Left lung (tissue), 10 donors: ENCODE data around the gene FAM222A. TPM values are rescaled to one million over a fixed set of nuclear protein-coding genes. Genes with fewer than 3 reads are reported as not detected.

Source experiments
- ATAC-seq: fragments of 200-7000 bp; cut with Tn5 transposase; one replicate; pipeline ENCODE4 v1.9.1; 2020; ENCODE audit warnings: moderate library complexity
- DNase-seq, 4 donors: peaks; one replicate each; pipeline ENCODE4 v3.0.0-alpha.2; 2013 to 2020
- H3K27ac ChIP-seq, 2 donors: fragments of 200-600 bp; sonication (generic) in 1 of 2; one replicate each; pipeline versions ENCODE4 v1.5.0 to v1.8.0; 2020 to 2021
- H3K27me3 ChIP-seq, 2 donors: fragments of 200-600 bp; sonication (generic) in 1 of 2; one replicate each; pipeline versions ENCODE4 v1.5.0 to v1.8.0; 2020 to 2021
- H3K36me3 ChIP-seq, 2 donors: fragments of 200-600 bp; sonication (generic) in 1 of 2; one replicate each; pipeline versions ENCODE4 v1.5.0 to v1.8.0; 2020 to 2021
- H3K4me1 ChIP-seq, 2 donors: fragments of 200-600 bp; one replicate each; pipeline ENCODE4 v1.8.0; 2021
- H3K4me3 ChIP-seq, 2 donors: fragments of 200-600 bp; sonication (generic) in 1 of 2; one replicate each; pipeline versions ENCODE4 v1.5.0 to v1.8.0; 2020 to 2021; ENCODE audit warnings: mild to moderate bottlenecking in 1 of 2
- H3K9me3 ChIP-seq, 2 donors: fragments of 200-600 bp; sonication (generic) in 1 of 2; one replicate each; pipeline versions ENCODE4 v1.5.0 to v1.8.0; 2020 to 2021
- CTCF ChIP-seq, 2 donors: fragments of 200-600 bp; sonication (generic) in 1 of 2; IDR thresholded peaks; one replicate each; pipeline versions ENCODE4 v1.5.0 to v1.8.0; 2021; ENCODE audit warnings: antibody characterized with exemption in 2 of 2
- intact Hi-C, 2 donors: fragments of 100-400 bp; cut with DNase I; formaldehyde crosslinking; loops; one replicate each; pipeline versions ENCODE4 v1.11.2 to v1.14.2; 2022
- polyA plus RNA-seq, 6 donors: library from polyadenylated mRNA; unstranded; fragments of 120-200 nt; gene quantifications; one replicate each; pipeline ENCODE4 v1.2.1, GENCODE V29; 2013; ENCODE audit not compliant: insufficient read length in 6 of 6
- total RNA-seq, 2 donors: library from RNA; stranded (reverse); fragmentation: NEBNext Ultra II Directional; extraction: Animal tissue kit (Norgen Biotek cat#: 25700); gene quantifications; one replicate each; pipeline ENCODE4 v1.2.1, GENCODE V29; 2021
- donor health status: DM: no; HTN: yes; CAD: no.
- donor health status: DM: no; HTN: no; CAD: no.

FAM222A gene
- total and polyA plus RNA-seq, 8 donors, result 1.8 to 4.0 (median 2.6) TPM

DNA sequence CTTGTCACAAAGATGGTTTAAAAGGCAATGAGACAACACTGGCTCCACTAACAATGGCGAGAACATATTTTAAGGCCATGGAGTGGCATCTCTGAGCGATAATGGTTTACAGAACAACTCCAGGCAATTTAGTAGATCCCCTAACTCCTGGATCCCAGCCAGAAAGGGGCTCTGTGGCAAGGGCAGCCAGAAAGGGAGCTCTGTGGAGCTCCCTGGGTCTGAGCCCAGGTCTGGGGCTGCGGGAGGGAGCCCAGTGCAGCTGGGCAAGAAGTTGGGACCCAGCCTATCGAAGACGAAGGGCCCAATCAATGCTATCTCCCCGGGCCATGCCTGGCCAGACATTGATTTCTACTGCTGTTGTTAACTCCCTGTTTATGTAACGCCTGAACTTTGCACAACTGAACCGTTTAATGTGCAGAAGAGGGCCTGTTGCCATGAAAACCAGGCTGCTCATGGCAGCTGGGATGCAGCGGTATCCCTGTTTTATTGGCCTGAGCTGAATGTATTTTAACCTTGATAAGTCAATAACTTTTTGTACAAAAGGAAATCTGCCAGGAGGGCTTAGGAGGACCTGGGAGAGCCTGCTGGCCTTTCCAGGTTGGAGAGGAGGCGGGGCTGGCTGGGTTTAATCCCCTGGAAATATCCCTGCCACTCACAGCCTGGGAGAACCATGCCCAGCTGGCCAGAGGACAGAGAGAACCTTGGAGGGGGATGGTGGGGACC, 6.7 kb upstream of the FAM222A start:
- Histone ChIP-seq H3K27ac (no peak overlapping the region), H3K27me3 (peaks cover under 1 to 62% of the 10 kb centered on the region in 2 donors), H3K36me3 (no peaks in the 10 kb centered on the region), H3K9me3 (no peaks in the 10 kb centered on the region), H3K4me1 (no peaks in the 10 kb centered on the region), H3K4me3 (no peak overlapping the region)
- TF ChIP-seq CTCF (IDR thresholded peaks at IDR 0.05), result no peak
- DNase-seq (peak in 1 of 4 donors; percentile 46), ATAC-seq (no peak)
- intact Hi-C loops, result no loop called here

DNA sequence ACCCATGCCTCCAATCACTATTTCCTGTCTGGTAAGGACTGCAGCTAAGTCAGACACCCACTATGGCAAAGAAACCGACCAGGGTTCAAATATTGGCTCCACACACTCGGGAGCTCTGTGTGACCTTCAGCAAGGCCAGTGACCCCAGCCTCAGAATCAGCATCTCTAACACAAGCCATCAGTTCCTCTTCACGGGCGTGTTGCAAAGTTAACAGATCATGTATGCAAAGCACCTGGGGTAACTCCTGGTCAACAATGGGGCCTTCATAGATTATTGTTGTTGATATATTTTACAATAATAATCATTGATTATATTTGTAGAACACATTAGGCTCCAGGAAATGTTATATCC, 6.2 kb upstream of the FAM222A start:
- DNase-seq (no peak), ATAC-seq (no peak)
- H3K4me1 ChIP-seq, result no peaks in the 10 kb centered on the region
- H3K4me3 ChIP-seq, result no peak overlapping the region
- no peak for TF ChIP-seq CTCF (IDR thresholded peaks at IDR 0.05)
- intact Hi-C loops, result no loop called here
- no peaks in the 10 kb centered on the region for H3K36me3 ChIP-seq
- H3K9me3 ChIP-seq, result no peaks in the 10 kb centered on the region
- peaks cover 6 to 68% of the 10 kb centered on the region in 2 donors for H3K27me3 ChIP-seq
- no peak overlapping the region for H3K27ac ChIP-seq

DNA sequence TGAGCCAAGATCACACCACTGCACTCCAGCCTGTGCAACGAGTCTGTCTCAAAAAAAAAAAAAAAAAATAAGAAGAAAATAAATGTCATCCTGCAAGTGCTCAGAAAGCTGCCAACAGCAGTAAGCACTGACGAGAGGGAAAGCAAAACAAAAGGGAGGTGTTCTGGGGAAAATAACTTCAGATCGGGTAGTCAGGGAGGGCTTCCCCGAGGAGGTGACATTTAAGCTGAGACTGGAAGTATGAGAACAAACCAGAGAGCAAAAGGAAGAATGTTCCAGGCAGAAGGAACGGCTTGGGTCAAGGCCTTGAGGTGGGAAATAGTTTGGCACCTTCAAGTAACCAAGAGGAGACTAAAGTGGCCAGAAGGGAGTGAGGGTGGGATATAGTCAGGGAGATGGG, 4.7 kb upstream of the FAM222A start:
- ATAC-seq (no peak), DNase-seq (no peak)
- Histone ChIP-seq H3K4me1 (no peaks in the 10 kb centered on the region), H3K27me3 (peaks cover 8 to 79% of the 10 kb centered on the region in 2 donors), H3K36me3 (no peaks in the 10 kb centered on the region), H3K27ac (no peak overlapping the region), H3K9me3 (no peaks in the 10 kb centered on the region), H3K4me3 (no peak overlapping the region)
- no peak for TF ChIP-seq CTCF (IDR thresholded peaks at IDR 0.05)
- intact Hi-C loops, result no loop called here

DNA sequence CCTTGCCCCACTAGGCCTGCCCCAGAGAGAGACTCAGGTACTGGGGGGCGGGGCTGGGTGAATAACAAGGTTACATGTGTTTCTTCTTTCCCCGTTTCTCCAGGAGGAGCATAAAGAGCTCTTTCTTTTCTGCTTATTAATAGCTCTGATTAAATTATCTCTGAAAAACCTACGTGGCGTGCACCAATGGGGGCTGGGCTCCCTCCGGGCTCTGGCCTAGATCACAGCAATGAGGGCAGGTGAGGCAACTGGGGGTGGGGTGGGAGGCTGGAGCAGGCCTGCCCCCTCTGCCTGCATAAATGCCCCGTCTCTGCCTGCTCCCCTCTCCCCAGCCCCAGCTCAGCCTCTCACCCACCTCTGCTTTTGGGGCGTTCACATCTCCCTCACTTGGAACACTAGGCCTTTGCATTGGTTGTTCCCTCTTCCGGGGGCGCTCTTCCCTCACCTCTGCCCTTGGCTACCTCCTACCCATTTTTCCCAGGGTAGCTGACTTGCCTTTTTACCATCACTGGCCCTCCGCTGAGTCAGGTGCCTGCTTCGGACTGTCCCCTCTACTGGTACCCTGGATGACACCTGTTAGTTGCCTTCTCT, 4.1 kb upstream of the FAM222A start:
- H3K27ac ChIP-seq, result no peak overlapping the region
- H3K27me3 ChIP-seq, result peaks cover 8 to 80% of the 10 kb centered on the region in 2 donors
- H3K4me1 ChIP-seq, result peaks cover under 1 to 4% of the 10 kb centered on the region in 2 donors

More for the DNA sequence above, 4.1 kb upstream of the FAM222A start:
- Histone ChIP-seq H3K4me3 (no peak overlapping the region), H3K9me3 (no peaks in the 10 kb centered on the region), H3K36me3 (no peaks in the 10 kb centered on the region)
- intact Hi-C loops, result no loop called here
- ATAC-seq (no peak), DNase-seq (no peak)
- no peak for TF ChIP-seq CTCF (IDR thresholded peaks at IDR 0.05)
